ENCODE results near the gene CBR1. TPM values are rescaled to one million over a fixed set of nuclear protein-coding genes. Genes with fewer than 3 reads are reported as not detected.

CBR1 gene
- total RNA-seq, 1 experiment from 2014 or later = 27.8 TPM

DNA sequence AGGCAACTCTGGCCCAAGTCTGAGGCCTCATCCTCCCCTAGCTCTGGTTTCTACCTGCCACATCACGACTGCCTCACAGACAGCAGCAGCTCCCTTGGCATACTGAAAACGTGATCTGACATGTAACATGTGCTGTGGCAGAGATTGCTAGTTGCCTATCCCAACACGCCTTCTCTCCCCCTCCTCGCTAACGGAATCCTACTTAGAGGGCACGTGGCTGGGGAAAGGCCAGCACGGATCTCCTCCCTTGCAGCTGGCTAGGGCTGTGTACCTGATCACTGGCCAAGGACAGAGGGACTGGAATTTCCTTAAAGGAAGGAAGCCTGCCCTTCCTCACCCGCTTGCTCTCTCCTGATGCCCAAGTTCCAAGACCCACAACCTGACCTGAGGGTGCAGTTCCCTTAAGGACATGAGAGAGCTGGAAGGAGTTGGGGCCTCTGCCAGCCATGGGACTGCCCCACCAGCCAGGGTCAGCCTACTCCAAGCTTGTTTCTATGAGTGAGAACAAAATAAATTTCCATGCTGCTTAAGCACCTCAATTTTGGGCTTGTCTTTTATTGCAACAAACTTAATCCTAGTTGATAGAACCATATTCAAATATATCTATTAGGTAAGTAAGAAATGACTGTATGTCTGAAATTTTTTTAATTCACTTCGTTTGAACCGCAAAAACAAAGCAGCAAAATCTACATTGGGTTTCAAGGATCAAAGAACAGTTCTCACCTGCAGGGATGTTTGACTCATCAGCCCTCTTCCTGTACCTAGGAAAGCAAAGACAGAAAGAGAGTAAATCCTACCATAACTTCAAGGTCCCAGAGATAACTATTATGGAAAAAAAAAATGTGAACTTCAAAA is 16.7 kb upstream of the CBR1 start:
- ChIA-PET POLR2A (no interaction called here), CTCF (no interaction called here)
- in situ Hi-C loops (cut with HindIII; ENCODE audit: low pct_unique_long_range_greater_than_20kb, low sequenced_read_pairs) = no loop called here
- Histone ChIP-seq H3K36me3 (ENCODE audit: control insufficient read depth, insufficient read depth, low read length) (peaks cover 5% of the 10 kb centered on the region), H3K27ac (ENCODE audit: low read length) (no peak overlapping the region), H3K4me3 (ENCODE audit: low read depth in 2 of 2, low read length in 2 of 2) (no peak overlapping the region), H3K9me3 (ENCODE audit: control insufficient read depth, insufficient read depth, low read depth, low read length) (no peaks in the 10 kb centered on the region), H3K27me3 (ENCODE audit: control insufficient read depth, insufficient read depth, low read length) (no peaks in the 10 kb centered on the region), H3K4me1 (ENCODE audit: control insufficient read depth, insufficient read depth, low read length) (no peaks in the 10 kb centered on the region)
- DNase-seq (ENCODE audit: low read depth, low spot score) = no peak
- TF ChIP-seq SIN3A (IDR thresholded peaks at IDR 0.05; ENCODE audit: borderline replicate concordance, insufficient read depth, low read depth, low read length) (no peak), CTCF (IDR thresholded peaks at IDR 0.05) (no peak)
- BruUV-seq (replicated peaks) = no TSS peak
- no peak for ATAC-seq
- intact Hi-C loops (cut with micrococcal nuclease; ENCODE audit: unreplicated experiment) = no loop called here

DNA sequence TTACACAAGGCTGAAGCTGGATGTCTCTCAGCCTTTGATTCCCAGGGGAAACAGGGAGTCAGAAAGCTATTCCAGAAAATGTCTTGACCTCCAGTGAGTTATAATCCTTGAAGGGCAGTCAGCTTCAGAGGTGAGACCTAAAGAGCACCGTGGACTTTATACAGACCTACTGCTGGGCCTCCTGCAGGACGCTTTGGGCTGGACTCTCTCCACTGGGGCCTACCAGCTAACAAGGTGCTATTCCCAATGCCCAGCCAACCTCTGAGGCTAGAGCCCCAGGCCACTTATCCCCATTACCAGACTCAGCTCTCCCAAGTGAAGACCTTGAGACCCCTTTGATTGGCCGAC is 16.1 kb upstream of the CBR1 start:
- CTCF ChIA-PET = no interaction called here
- ATAC-seq (no peak), DNase-seq (ENCODE audit: low read depth, low spot score) (no peak)
- TF ChIP-seq REST (IDR thresholded peaks at IDR 0.05; ENCODE audit: insufficient read depth in 1 of 2, low read depth in 2 of 2, low read length in 1 of 2) = no peak
- TF ChIP-seq CTCF (IDR thresholded peaks at IDR 0.05) = no peak
- TF ChIP-seq SIN3A (IDR thresholded peaks at IDR 0.05; ENCODE audit: borderline replicate concordance, insufficient read depth, low read depth, low read length) = no peak
- TF ChIP-seq TCF7L2 (IDR thresholded peaks at IDR 0.05; ENCODE audit: low read depth, low read length) = no peak
- TF ChIP-seq POLR2AphosphoS5 (IDR thresholded peaks at IDR 0.05; ENCODE audit: low read depth, low read length) = no peak
- intact Hi-C loops (cut with micrococcal nuclease; ENCODE audit: unreplicated experiment) (no loop called here), in situ Hi-C loops (cut with HindIII; ENCODE audit: low pct_unique_long_range_greater_than_20kb, low sequenced_read_pairs) (no loop called here)
- POLR2A ChIA-PET = no interaction called here
- Histone ChIP-seq H3K4me3 (ENCODE audit: low read depth in 2 of 2, low read length in 2 of 2) (no peak overlapping the region), H3K4me1 (ENCODE audit: control insufficient read depth, insufficient read depth, low read length) (no peaks in the 10 kb centered on the region), H3K27me3 (ENCODE audit: control insufficient read depth, insufficient read depth, low read length) (no peaks in the 10 kb centered on the region), H3K9me3 (ENCODE audit: control insufficient read depth, insufficient read depth, low read depth, low read length) (no peaks in the 10 kb centered on the region), H3K36me3 (ENCODE audit: control insufficient read depth, insufficient read depth, low read length) (peaks cover 5% of the 10 kb centered on the region), H3K27ac (ENCODE audit: low read length) (no peak overlapping the region)
- BruUV-seq (replicated peaks) = no TSS peak

Data from Panc1 (cell line).